HepG2 (cell line): ENCODE data around the gene TMEM238. TPM values are rescaled to one million over a fixed set of nuclear protein-coding genes. Genes with fewer than 3 reads are reported as not detected.

Source experiments
- ATAC-seq: fragments of 200-7000 bp; cut with Tn5 transposase; 3 replicates; pipeline ENCODE4 v1.9.1; 2020; ENCODE audit warnings: mild to moderate bottlenecking, moderate library complexity
- BruUV-seq: library from RNA; stranded (reverse); fragments of 400-500 nt; replicated peaks from 2 replicates; lab custom pipeline; 2021; lab: Mats Ljungman, UMichigan
- CTCF ChIA-PET: fragments of 300-600 bp; formaldehyde crosslinking; extraction: SDS; loops from one replicate; lab custom pipeline; 2021; ENCODE audit warnings: low total read pairs, inconsistent platforms, low intra/inter-chr PET ratio; lab: Yijun Ruan, JAX
- POLR2A ChIA-PET: fragments of 350-600 bp; sonication (Branson Sonifier 250); formaldehyde crosslinking; loops from one replicate; lab custom pipeline; 2020; ENCODE audit warnings: antibody characterized with exemption, inconsistent platforms; lab: Yijun Ruan, JAX
- DNase-seq: peaks from one replicate; pipeline ENCODE4 v3.0.0-alpha.2; 2015; ENCODE audit warnings: low spot score
- FAIRE-seq: peaks from 3 replicates; lab custom pipeline; 2011; peaks lifted over from hg19 to GRCh38; lab: Jason Lieb, UNC
- H2AFZ ChIP-seq: one replicate; pipeline ENCODE4 v1.6.1; 2011; ENCODE audit warnings: low read length, inconsistent platforms
- H3K27ac ChIP-seq: fragments of 300-600 bp; 3 replicates; pipeline ENCODE4 v1.8.0; 2011; ENCODE audit warnings: mixed run types, mild to moderate bottlenecking, mixed read lengths, low read length, inconsistent platforms; ENCODE audit not compliant: insufficient read depth; ENCODE audit errors: extremely low read length
- H3K27me3 ChIP-seq, 2 experiments: fragments of 200-600 bp in 1 of 2; 2 replicates in 1 of 2; 3 replicates in 1 of 2; pipeline versions ENCODE4 v1.6.0 to v1.8.0; 2011; ENCODE audit warnings: low read length in 2 of 2, mild to moderate bottlenecking in 2 of 2, moderate library complexity in 2 of 2, inconsistent platforms in 1 of 2; ENCODE audit not compliant: insufficient read depth in 2 of 2, control insufficient read depth in 1 of 2
- H3K36me3 ChIP-seq, 2 experiments: fragments of 200-600 bp in 1 of 2; replicated peaks in 1 of 2; 2 replicates in 1 of 2; 3 replicates in 1 of 2; pipeline versions ENCODE4 v1.5.1 to v1.8.0; 2011; ENCODE audit warnings: low read length in 2 of 2, inconsistent platforms in 1 of 2; ENCODE audit not compliant: insufficient read depth in 2 of 2, control insufficient read depth in 1 of 2
- H3K4me1 ChIP-seq: 2 replicates; pipeline ENCODE4 v1.5.1; 2012; ENCODE audit warnings: low read length, inconsistent platforms; ENCODE audit not compliant: insufficient read depth
- H3K4me2 ChIP-seq: 2 replicates; pipeline ENCODE4 v1.6.0; 2011; ENCODE audit warnings: low read depth, low read length, inconsistent platforms
- H3K4me3 ChIP-seq, 3 experiments: fragments of 200-600 bp in 1 of 3; sonication (generic), shearing (Covaris generic) in 1 of 3; replicated peaks in 1 of 3; 2 replicates each; pipeline ENCODE4 v1.5.1; 2011 to 2016; ENCODE audit warnings: low read length in 3 of 3, inconsistent platforms in 2 of 3, low read depth in 2 of 3, mild to moderate bottlenecking in 2 of 3, control low read depth in 1 of 3, mixed read lengths in 1 of 3; ENCODE audit not compliant: insufficient read depth in 1 of 3
- H3K79me2 ChIP-seq: one replicate; pipeline ENCODE4 v1.6.1; 2011; ENCODE audit warnings: low read length, inconsistent platforms; ENCODE audit not compliant: insufficient read depth
- H3K9ac ChIP-seq: 2 replicates; pipeline ENCODE4 v1.6.0; 2011; ENCODE audit warnings: mild to moderate bottlenecking, low read depth, low read length, inconsistent platforms; ENCODE audit not compliant: insufficient read depth
- H3K9me3 ChIP-seq: 2 replicates; pipeline ENCODE4 v1.5.1; 2012; ENCODE audit warnings: mild to moderate bottlenecking, low read length
- H4K20me1 ChIP-seq: 2 replicates; pipeline ENCODE4 v1.6.0; 2011; ENCODE audit warnings: inconsistent platforms, mild to moderate bottlenecking, low read length, moderate library complexity; ENCODE audit not compliant: insufficient read depth
- DNMT1 ChIP-seq: sonication (generic); formaldehyde crosslinking; IDR thresholded peaks from 2 replicates; pipeline ENCODE4 v1.5.1; 2020; ENCODE audit warnings: mild to moderate bottlenecking, missing genetic modification reagents
- E2F1 ChIP-seq: sonication (generic); formaldehyde crosslinking; IDR thresholded peaks from 2 replicates; pipeline ENCODE4 v1.5.0; 2020; ENCODE audit warnings: missing genetic modification reagents
- EHMT2 ChIP-seq: fragments of 200-600 bp; sonication (generic); IDR thresholded peaks from 2 replicates; pipeline ENCODE4 v1.7.0; 2017; ENCODE audit warnings: antibody characterized with exemption, low read depth, low read length, borderline replicate concordance
- ELF3 ChIP-seq: IDR thresholded peaks from 2 replicates; pipeline ENCODE4 v1.6.1; 2016; ENCODE audit warnings: missing genetic modification reagents, missing compliant biosample characterization
- GRHL1 ChIP-seq: sonication (generic); formaldehyde crosslinking; conservative IDR thresholded peaks from 2 replicates; pipeline ENCODE4 v1.8.0; 2022; ENCODE audit warnings: missing genetic modification reagents
- MBD4 ChIP-seq: IDR thresholded peaks from 2 replicates; pipeline ENCODE4 v1.6.1; 2012; ENCODE audit warnings: low read length, inconsistent platforms, borderline replicate concordance
- MBNL3 ChIP-seq: fragments of 250-450 bp; sonication (Bioruptor Pico); conservative IDR thresholded peaks from 2 replicates; pipeline ENCODE4 v1.8.0; 2022; ENCODE audit warnings: mild to moderate bottlenecking, inconsistent platforms
- NR1H2 ChIP-seq: sonication (generic); formaldehyde crosslinking; IDR thresholded peaks from 2 replicates; pipeline ENCODE4 v1.8.1; 2022; ENCODE audit warnings: low read depth, missing genetic modification reagents, borderline replicate concordance
- RORA ChIP-seq: sonication (generic); formaldehyde crosslinking; IDR thresholded peaks from 2 replicates; pipeline ENCODE4 v1.5.0; 2020; ENCODE audit warnings: mild to moderate bottlenecking, missing genetic modification reagents, moderate library complexity
- ZC3H4 ChIP-seq: sonication (generic); formaldehyde crosslinking; IDR thresholded peaks from 2 replicates; pipeline ENCODE4 v1.4.0; 2020; ENCODE audit warnings: missing genetic modification reagents, borderline replicate concordance
- ZHX2 ChIP-seq, 2 experiments: sonication (generic) in 1 of 2; formaldehyde crosslinking in 1 of 2; IDR thresholded peaks; 2 replicates each; pipeline versions ENCODE4 v1.6.1 to v1.9.0; 2014 to 2022; ENCODE audit warnings: antibody characterized with exemption in 1 of 2, borderline replicate concordance in 1 of 2, inconsistent platforms in 1 of 2, low read depth in 1 of 2, missing genetic modification reagents in 1 of 2
- ZNF296 ChIP-seq: sonication (generic); formaldehyde crosslinking; conservative IDR thresholded peaks from 2 replicates; pipeline ENCODE4 v1.5.0; 2020; ENCODE audit warnings: mild to moderate bottlenecking, missing genetic modification reagents
- ZNF563 ChIP-seq: sonication (generic); formaldehyde crosslinking; IDR thresholded peaks from 2 replicates; pipeline ENCODE4 v1.8.0; 2022; ENCODE audit warnings: mild to moderate bottlenecking, moderate library complexity, missing genetic modification reagents
- WGBS: methylation state at CpG from one replicate; pipeline ENCODE4 v1.1.6; 2017; ENCODE audit warnings: low lambda C conversion rate; 5-methylcytosine and 5-hydroxymethylcytosine counted together
- in situ Hi-C: cut with HindIII; loops from 2 replicates; pipeline ENCODE4 v1.10.0; 2017; ENCODE audit warnings: low pct_unique_long_range_greater_than_20kb; ENCODE audit not compliant: extremely low pct_ligation_motif_present
- intact Hi-C: fragments of 100-400 bp; cut with micrococcal nuclease; formaldehyde crosslinking; loops from one replicate; pipeline ENCODE4 v1.10.0; 2022; ENCODE audit not compliant: unreplicated experiment
- polyA plus RNA-seq, 8 experiments: library from polyadenylated mRNA; depleted of rRNA in 3 of 8; stranded (reverse) in 7 of 8; unstranded in 1 of 8; fragments of >200 nt; fragmentation: Illumina TruSeq in 4 of 8; extraction: Trizol in 4 of 8; gene quantifications; 2 replicates each; pipeline versions ENCODE4 v1.2.1 to v1.2.3, GENCODE V29; 2011 to 2016; ENCODE audit warnings: low read depth in 4 of 8, missing spikeins in 1 of 8, mixed read lengths in 1 of 8; ENCODE audit not compliant: insufficient read depth in 1 of 8
- total RNA-seq, 5 experiments: library from RNA; depleted of rRNA; stranded (reverse); fragments of >200 nt; fragmentation: Illumina TruSeq; extraction: Trizol; gene quantifications; 2 replicates each; pipeline ENCODE4 v1.2.3, GENCODE V29; 2016; ENCODE audit warnings: low read depth in 1 of 5

Gene TMEM238
- total and polyA plus RNA-seq, 2 of the 13 experiments (the other 11 are each of a cell fraction or from before 2014, with no cell fraction given) = not detected

- TF ChIP-seq ELF3 (CRISPR knock-in tag) (no peak), NR1H2 (CRISPR knock-in tag) (no peak)
These were observed 32.1 kb downstream of the TMEM238 start (continued) for GRCh38 chr19:55352040-55352439.

- intact Hi-C loops (no loop called here), in situ Hi-C loops (no loop called here)
- ATAC-seq = no peak
- Histone ChIP-seq H3K4me1 (peaks cover 19% of the 10 kb centered on the region), H3K9ac (no peak overlapping the region), H2AFZ (no peak overlapping the region), H4K20me1 (0 out of 2 replicates have a peak, but pooled peaks cover 4% of the 10 kb centered on the region), H3K27ac (no peak overlapping the region), H3K4me2 (no peak overlapping the region), H3K4me3 (no peak overlapping the region), H3K9me3 (no peaks in the 10 kb centered on the region), H3K79me2 (no peaks in the 10 kb centered on the region), H3K36me3 (no peaks in the 10 kb centered on the region; a peak in 1 of 5 replicates), H3K27me3 (peaks cover 7 to 36% of the 10 kb centered on the region in 2 experiments)
- CTCF ChIA-PET = no interaction called here
- no peak for DNase-seq
- WGBS = 50% methylated on average over 8 of the region's 11 CpGs
- BruUV-seq = no TSS peak
- FAIRE-seq = no peak
- POLR2A ChIA-PET = interaction anchor here (0.9 kb wide), 1 partner anchor 17 kb away, joined by 3 read pairs; no protein-coding TSS in a partner anchor
- TF ChIP-seq ZNF296 (CRISPR knock-in tag) = no peak
- no peak for TF ChIP-seq ZNF563
- no peak for TF ChIP-seq RORA (CRISPR knock-in tag)
- no peak for TF ChIP-seq GRHL1
- TF ChIP-seq MBNL3 = no peak
- TF ChIP-seq E2F1 (CRISPR knock-in tag) = no peak
- TF ChIP-seq DNMT1 = no peak
- TF ChIP-seq ZHX2 (IDR thresholded peaks at IDR 0.05; ENCODE audit: low read depth) = no peak
- TF ChIP-seq ZHX2 (CRISPR knock-in tag; IDR thresholded peaks at IDR 0.05; ENCODE audit: borderline replicate concordance) = no peak
- TF ChIP-seq EHMT2 = no peak
- no peak for TF ChIP-seq ZC3H4 (CRISPR knock-in tag)
- TF ChIP-seq MBD4 = no peak
These were observed 33.3 kb downstream of the TMEM238 start for GRCh38 chr19:55350620-55351315.
